Stimulated activated CD4-positive, alpha-beta T cell treated with anti-CD3 and anti-CD28 coated beads, Interleukin-4, amount 100 ng/mL, for 4 hours (primary cell): ENCODE results near the gene KPNB1.
A peak's percentile ranks its signal among the peaks of the same experiment; 100 is the strongest.

Source experiments
- DNase-seq, 2 experiments: peaks; one replicate each; pipeline ENCODE4 v3.0.0-alpha.2; 2020

The KPNB1 gene

DNA sequence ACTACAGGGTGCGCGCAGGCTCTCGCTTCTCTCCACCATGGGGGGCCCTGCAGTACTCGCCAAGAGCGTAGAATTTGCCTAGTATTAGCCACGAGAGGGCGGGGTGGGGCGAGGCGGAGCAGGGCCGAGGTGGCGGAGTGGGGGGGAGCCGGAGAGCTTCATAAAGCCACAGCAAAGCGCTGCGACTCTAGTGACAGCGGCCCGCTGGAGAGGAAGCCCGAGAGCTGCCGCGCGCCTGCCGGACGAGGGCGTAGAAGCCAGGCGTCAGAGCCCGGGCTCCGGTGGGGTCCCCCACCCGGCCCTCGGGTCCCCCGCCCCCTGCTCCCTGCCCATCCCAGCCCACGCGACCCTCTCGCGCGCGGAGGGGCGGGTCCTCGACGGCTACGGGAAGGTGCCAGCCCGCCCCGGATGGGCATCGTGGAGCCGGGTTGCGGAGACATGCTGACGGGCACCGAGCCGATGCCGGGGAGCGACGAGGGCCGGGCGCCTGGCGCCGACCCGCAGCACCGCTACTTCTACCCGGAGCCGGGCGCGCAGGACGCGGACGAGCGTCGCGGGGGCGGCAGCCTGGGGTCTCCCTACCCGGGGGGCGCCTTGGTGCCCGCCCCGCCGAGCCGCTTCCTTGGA is 83.4 kb downstream of the KPNB1 start, which contains the start of gene TBX21:
Gene TBX21, plus strand, starts transcription at position 190 of the 627 bp plus-strand sequence. Its CDS starts 219 bp downstream, at position 409.
- peak; percentile 91 to 94 for DNase-seq

DNA sequence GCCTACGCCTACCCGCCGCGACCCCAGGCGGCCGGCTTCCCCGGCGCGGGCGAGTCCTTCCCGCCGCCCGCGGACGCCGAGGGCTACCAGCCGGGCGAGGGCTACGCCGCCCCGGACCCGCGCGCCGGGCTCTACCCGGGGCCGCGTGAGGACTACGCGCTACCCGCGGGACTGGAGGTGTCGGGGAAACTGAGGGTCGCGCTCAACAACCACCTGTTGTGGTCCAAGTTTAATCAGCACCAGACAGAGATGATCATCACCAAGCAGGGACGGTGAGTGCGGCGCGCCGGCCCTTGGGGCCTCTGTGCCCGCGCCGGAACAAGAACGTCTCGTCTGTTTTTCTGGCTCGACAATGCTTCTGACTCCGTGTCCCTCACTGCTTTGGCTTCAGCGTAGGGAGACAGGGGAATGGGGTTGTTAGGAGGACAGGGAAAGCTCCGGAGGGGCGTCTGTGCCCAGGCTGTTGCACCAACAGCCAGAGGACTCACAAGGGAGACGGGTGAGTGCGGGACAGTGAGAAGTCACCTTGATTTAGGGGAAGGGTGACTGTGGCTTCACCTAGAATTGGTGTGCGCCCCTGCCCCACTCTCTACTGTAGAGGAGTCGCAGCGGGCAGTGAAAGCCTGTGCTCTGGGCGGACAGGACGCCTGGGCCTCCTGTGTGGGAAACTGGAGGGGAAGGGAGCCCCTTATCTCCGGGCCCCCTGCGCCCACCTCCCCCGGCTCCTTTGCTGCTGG is 84.1 kb downstream of the KPNB1 start:
- no peak for DNase-seq

DNA sequence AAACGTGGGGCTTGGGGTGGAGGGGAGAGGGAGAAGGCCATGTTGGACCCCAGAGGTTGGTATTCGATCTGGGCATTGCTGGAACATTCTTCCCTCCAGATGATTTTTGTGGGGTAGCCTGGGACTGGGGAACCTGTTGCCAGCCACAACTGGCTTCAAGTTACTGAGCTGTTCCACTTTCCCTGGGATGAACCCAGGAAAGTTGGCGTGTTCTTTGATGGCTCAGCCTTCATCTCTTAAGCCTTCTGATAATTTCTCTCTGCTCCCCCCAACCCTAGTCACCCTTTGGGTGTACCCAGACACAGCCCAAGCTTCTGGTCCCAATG is 85.4 kb downstream of the KPNB1 start:
- no peak for DNase-seq
